ENCODE measurements around the gene GEMIN7. TPM values are rescaled to one million over a fixed set of nuclear protein-coding genes. Genes with fewer than 3 reads are reported as not detected.

The GEMIN7 gene
- total RNA-seq, 1 donor, result 14.8 TPM

- peaks cover 33% of the 10 kb centered on the region for H3K79me2 ChIP-seq (ENCODE audit: insufficient read depth, low read length)
- TF ChIP-seq CTCF (IDR thresholded peaks at IDR 0.05; ENCODE audit: extremely low read depth, low read depth, low read length), result no peak
- no peak overlapping the region for H3K4me3 ChIP-seq (ENCODE audit: insufficient read depth, low read length)
- H3K4me2 ChIP-seq (ENCODE audit: insufficient read depth, low read length), result no peak overlapping the region
- no peak overlapping the region for H2AFZ ChIP-seq (ENCODE audit: low read length)
- H3K27me3 ChIP-seq (ENCODE audit: insufficient read depth, low read length), result no peaks in the 10 kb centered on the region
- peak; percentile 54 for DNase-seq (ENCODE audit: insufficient read length, low spot score, missing footprints)
- H3K36me3 ChIP-seq (ENCODE audit: insufficient read depth, low read length), result peaks cover 43% of the 10 kb centered on the region
- no peak overlapping the region for H3K27ac ChIP-seq (ENCODE audit: low read depth, low read length)
- peaks cover 11% of the 10 kb centered on the region for H3K4me1 ChIP-seq (ENCODE audit: insufficient read depth, low read length)
- H4K20me1 ChIP-seq (ENCODE audit: insufficient read depth, low read length), result peaks cover 26% of the 10 kb centered on the region
- H3K9me3 ChIP-seq (ENCODE audit: low read depth, low read length), result no peaks in the 10 kb centered on the region
Observed at GRCh38 chr19:45037393-45038169, 41.5 kb upstream of the GEMIN7 start.

- Histone ChIP-seq H3K4me3 (ENCODE audit: insufficient read depth, low read length) (peak within 1 kb of the TSS; percentile 99), H3K4me2 (ENCODE audit: insufficient read depth, low read length) (peak within 1 kb of the TSS; percentile 93), H4K20me1 (ENCODE audit: insufficient read depth, low read length) (peaks cover 28% of the 10 kb centered on the region), H3K36me3 (ENCODE audit: insufficient read depth, low read length) (peaks cover 45% of the 10 kb centered on the region), H3K27me3 (ENCODE audit: insufficient read depth, low read length) (no peaks in the 10 kb centered on the region), H3K79me2 (ENCODE audit: insufficient read depth, low read length) (peaks cover 46% of the 10 kb centered on the region), H3K4me1 (ENCODE audit: insufficient read depth, low read length) (peaks cover 11% of the 10 kb centered on the region), H3K9me3 (ENCODE audit: low read depth, low read length) (no peaks in the 10 kb centered on the region), H2AFZ (ENCODE audit: low read length) (peak within 1 kb of the TSS; percentile 88), H3K27ac (ENCODE audit: low read depth, low read length) (peak within 1 kb of the TSS; percentile 97)
- peak; percentile 98 for DNase-seq (ENCODE audit: insufficient read length, low spot score, missing footprints)
- TF ChIP-seq CTCF (IDR thresholded peaks at IDR 0.05; ENCODE audit: extremely low read depth, low read depth, low read length), result no peak
Observed at GRCh38 chr19:45038931-45039893, 39.8 kb upstream of the GEMIN7 start, which contains the start of gene CLASRP. Gene CLASRP, plus strand, starts transcription at chr19:45039045. Its CDS starts 1,168 bp downstream, at chr19:45040213.

- no peaks in the 10 kb centered on the region for H3K27me3 ChIP-seq (ENCODE audit: insufficient read depth, low read length)
- peaks cover 36% of the 10 kb centered on the region for H4K20me1 ChIP-seq (ENCODE audit: insufficient read depth, low read length)
- H3K36me3 ChIP-seq (ENCODE audit: insufficient read depth, low read length), result peaks cover 51% of the 10 kb centered on the region
- no peak for DNase-seq (ENCODE audit: insufficient read length, low spot score, missing footprints)
- H2AFZ ChIP-seq (ENCODE audit: low read length), result no peak overlapping the region
- peak overlapping the region; percentile 99 for H3K4me3 ChIP-seq (ENCODE audit: insufficient read depth, low read length)
- TF ChIP-seq CTCF (IDR thresholded peaks at IDR 0.05; ENCODE audit: extremely low read depth, low read depth, low read length), result no peak
- peak overlapping the region; percentile 97 for H3K27ac ChIP-seq (ENCODE audit: low read depth, low read length)
- H3K79me2 ChIP-seq (ENCODE audit: insufficient read depth, low read length), result peaks cover 56% of the 10 kb centered on the region
- no peaks in the 10 kb centered on the region for H3K9me3 ChIP-seq (ENCODE audit: low read depth, low read length)
- H3K4me2 ChIP-seq (ENCODE audit: insufficient read depth, low read length), result peak overlapping the region; percentile 93
- H3K4me1 ChIP-seq (ENCODE audit: insufficient read depth, low read length), result peaks cover 11% of the 10 kb centered on the region
Observed at GRCh38 chr19:45040059-45040771, 38.8 kb upstream of the GEMIN7 start.

Measured in osteoblast (primary cell).